HG02973 (cell line): ENCODE measurements around the gene POLA1.

Experiments
- ATAC-seq: cut with Tn5 transposase; IDR thresholded peaks from one replicate; pipeline ENCODE4 v1.9.1; 2021; ENCODE audit warnings: moderate library complexity; ENCODE audit not compliant: unreplicated experiment

Gene POLA1

DNA sequence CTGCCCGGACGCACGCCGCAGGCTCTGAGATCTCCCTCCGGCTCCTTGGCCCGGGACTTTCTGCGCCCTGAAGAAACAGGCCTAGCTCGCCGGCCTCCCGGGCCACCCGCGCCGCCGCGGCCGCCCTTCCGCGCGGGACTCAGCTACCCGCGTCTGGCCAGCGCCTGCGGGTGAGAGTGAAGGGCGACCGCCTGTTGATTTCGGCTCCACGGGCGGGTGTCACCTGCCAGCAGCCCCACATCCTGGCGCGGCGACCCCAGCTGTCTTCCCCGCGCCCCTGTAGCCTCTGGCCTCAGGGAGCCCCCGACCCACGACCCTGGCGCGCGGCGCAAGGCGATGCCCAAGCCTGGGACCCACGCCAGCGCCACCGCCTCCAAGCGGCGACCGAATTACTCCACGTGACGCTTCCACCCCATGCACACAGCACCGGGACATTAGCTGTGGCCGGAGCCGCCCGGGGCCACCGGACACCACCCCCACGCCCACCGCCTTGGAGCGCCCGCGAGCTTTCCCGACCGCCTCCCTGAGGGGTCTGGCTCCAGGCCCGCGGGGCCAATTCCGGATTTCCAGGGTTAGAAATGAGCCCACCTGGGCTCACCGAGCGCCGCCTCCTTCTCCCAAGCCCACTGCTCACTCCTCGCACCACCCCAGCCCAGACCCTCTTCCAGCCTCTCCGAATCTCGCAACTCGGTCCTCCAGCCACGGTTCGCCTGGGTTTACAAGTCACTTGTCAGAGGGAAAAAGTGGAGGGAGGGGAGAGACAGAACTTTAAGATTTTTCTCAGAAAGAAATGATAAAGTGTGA is 311.9 kb downstream of the POLA1 start:
- no peak for ATAC-seq

DNA sequence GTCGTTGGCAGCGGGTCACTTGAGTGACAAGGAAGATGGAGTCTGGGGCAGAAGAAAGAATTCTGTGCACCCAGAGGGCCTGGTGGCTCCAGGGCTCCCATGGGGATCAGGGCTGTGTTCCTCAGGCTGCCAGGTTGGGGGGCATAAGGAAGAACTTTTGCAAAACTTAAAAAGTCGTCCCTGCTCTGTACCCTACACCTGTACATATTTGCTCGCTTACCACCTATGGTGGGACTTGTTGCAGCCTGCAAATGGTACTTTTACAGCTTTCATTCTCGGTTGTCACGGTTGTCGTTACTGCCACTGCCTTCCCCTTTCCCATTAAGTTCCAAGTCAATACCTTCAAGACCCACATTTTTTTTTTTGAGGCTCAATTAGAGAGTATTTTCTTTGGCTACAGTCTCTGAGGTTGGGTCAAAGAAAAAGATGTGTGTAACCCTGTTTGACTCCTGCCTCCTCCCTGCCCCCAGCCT is 312.9 kb downstream of the POLA1 start:
- no peak for ATAC-seq

DNA sequence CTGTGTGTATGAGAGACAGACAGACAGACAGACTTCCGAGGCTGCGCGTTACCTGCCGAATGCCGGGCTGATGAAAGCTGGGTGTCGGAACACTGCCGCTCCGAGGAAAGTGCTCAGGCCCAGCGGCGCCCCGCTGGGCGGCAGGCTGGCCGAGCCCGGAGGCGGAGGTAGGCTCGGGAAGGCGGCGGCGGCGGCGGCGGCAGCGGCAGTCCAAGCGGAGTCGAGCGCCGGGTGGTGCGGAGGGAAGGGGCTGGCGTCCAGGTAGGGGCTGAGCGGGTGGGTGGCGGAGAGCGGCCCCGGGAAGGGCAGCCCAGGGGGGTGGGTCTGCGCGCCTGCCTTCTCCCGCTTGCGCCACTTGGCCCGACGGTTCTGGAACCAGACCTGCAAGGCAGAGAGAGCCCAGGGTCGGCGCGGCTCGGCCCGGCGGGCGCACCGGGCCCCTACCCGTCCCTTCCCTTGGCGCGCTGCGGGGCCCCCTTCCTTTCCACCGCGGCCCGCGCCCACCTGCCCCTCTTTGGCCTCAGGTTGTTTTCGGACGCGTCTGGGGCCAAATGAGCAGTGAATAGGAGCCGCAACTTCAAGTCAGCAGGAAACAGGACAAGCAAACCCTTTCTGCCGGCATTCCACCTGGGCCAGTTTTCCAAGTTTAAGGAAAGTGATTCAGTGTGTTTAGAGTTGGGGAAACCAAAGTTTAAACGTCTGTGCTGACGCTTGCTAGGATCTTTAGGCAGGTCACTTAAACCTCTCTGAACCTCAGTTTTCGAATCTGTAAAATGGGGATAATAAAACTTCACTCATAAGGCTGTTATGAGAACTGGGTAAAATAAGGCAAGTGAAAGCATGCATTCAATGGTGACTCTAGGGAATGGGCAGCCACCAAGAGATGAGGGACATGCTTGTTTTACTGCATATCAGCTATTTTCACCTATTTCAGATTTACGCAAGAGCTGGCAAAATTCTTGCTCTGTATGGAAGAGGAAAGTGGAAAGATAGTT is 313.6 kb downstream of the POLA1 start:
- ATAC-seq = no peak

DNA sequence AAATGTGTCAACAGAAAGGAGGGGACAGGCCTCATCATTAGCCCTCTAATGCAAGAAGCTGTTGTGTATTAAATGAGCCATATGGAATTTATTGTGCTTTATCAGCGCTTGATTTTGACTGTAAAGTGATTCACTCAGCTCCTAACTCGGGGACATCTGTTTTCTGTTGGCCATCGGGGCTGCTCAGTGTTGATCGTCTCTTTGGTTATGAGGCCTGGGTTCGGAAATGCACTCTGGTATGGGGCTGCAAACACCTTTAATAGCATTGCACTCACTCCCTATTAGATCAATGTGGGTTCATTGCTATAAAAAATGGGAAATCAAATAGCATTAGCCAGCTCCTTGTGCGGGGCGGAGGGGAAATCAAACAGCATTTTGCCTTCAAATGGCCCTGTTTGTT is 315.7 kb downstream of the POLA1 start:
- no peak for ATAC-seq

DNA sequence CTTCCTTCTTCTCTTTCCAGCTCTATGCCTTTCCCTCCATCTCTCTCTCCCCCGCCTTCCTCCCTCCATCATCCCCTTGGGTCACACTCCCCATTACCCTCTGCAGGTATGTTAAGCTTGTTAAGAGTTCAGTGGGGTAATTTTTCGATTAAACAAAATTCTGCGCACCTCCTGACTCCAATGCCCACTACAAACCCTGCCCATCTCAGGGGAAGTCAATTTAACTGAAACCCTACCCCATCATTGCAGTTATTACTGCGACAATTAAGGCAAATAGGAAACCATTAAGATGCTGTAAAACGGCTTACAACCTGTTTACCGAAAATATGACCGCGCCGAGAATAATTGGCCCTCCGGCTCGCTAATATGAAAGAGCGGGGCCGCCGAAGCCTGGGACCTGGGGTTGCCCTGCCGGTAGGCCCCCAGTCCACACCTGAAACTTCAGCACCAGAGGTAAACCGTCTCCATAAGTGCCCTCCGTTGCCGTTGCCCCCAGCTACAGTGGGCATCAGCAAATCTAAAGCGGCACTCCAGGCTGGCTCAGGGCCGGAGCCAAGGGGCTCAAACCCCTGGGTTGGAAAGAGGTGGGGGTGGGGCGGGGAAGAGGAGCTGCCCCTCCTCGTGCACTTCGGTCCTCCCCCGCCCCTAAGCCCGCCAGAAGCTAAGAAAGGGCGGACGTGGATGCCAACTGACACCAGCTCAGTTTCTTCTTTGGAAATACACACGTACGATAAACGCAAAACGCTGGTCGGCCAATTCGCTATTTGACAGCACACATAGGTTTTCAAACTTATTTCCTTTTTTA is 317.3 kb downstream of the POLA1 start:
- ATAC-seq = no peak

DNA sequence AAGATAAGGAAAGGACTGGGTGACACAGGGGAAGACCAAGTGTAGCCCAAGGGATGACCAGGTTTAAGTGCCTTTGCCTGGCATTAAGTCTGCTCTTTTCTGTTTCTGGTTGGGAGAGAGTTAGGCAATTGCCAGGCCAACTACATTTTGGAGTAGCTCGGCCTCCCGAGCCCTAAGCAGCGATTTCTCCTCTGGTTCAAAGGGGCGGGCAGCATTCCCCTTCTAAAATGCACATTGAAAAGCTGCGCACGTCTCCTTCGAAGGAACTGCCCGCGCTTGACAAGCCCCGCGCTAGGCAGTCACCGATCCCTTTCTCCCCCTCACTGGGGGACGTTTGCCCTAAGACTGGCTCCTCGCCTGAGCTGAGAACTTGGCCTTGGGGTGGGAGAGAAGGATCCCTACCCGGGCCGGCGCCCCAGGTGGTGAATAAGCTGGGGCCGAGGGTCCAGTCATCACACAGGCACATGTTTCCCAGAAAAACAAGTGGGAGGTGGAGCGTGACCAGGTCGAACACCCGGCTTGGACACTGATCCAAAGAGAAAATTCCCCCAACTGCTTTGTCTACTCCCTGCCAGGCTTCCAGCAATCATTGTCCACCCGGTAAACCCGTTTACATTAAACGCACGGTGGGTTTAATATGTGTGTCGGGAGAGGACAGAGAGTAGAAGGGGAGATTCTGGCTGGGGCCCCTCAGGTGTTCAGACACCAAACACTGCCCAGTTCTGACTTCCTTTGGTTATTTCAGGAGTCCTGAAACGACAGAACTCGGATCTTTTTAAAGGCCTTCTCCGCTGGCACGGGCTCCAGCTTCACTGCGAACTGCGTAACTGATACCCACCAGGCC is 318.1 kb downstream of the POLA1 start:
- ATAC-seq = no peak

DNA sequence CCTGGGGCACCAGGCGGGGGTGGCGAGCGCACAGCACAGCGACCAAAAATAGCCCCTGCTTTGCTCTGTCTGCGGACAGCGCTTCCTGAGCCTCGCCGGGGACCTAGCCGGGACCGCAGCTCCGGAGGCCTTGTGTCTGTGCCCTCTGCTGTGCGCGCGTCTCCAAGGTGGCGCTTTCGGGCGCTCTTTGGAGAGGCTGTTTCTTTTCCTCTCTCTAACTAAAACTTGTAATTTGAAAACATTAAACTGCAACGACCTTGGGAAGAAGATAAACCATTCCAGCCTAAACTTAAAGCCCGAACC is 318.7 kb downstream of the POLA1 start:
- ATAC-seq = no peak

DNA sequence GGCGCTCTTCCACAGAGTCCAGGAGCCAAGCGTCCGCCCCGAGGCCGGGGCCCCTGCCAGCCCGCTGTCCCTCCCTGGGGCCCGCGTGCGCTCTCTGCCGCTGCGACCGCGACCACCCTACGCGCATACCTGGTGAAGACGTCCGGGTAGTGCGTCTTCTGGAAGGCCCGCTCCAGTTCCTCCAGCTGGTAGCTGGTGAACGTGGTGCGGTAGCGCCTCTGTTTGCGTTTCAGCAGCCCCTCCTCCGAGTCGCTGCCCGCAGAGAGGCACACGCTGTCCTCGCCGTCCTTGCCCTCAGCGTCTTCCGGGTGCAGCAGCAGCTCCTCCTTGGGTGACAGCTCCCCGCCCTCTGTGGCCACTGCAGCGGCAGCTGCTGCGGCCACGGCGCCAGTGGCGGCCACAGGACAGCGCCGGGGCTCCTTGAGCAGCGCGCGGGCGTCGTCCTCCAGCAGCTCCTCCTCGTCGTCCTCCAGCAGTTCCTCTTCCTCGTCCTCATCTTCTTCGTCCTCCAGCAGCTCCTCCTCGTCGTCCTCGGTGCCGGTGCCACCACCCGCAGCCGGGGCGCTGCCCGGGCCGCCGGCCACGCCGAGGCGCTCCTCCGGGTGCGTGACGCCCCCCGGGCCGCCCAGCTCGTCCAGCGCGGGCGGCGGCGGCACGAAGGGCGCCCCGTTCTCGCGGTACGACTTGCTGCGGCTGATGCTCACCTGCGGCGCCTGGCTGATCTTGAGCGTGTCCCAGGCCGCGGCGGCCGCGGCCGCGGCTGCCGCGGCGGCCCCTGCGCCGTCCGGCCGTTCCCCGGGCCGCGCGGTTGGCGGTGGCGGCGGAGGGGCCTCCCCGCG is 319.3 kb downstream of the POLA1 start:
- no peak for ATAC-seq

DNA sequence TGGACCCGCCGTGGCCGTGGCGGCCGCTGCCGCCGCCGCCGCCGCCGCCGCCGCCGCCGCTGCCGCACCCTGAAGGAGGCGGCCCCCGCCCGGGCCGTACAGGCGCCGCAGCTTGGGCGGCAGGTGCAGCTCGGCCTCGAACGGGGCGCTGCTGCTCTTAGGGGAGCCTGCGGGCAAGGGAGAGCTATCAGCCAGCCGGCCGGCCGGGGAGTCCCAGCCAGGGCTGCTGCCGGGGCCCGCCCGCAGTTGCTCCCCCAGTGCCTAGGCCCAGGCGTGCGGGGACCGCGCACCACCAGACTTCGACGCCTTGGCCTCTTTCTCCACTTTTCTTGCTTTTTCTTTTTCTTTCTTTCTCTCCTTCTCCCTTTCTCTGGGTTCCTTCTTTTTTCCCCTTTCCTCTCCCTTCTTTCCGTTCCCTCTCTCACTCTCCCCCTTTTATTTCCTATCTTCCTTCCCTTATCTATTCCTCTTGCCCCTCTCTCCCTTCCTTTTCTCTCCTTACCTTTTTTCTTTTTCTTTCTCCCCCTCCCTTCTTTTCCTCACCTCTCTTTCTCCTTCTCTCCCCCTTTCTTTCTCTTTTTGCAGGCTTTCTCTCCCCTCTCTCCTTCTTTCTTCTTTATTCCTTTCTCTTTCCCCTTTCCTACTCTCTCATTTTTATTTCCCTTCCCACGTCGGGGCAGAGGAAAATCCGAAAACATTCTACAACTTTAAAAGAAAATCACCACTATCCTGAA is 320.1 kb downstream of the POLA1 start:
- ATAC-seq = no peak

DNA sequence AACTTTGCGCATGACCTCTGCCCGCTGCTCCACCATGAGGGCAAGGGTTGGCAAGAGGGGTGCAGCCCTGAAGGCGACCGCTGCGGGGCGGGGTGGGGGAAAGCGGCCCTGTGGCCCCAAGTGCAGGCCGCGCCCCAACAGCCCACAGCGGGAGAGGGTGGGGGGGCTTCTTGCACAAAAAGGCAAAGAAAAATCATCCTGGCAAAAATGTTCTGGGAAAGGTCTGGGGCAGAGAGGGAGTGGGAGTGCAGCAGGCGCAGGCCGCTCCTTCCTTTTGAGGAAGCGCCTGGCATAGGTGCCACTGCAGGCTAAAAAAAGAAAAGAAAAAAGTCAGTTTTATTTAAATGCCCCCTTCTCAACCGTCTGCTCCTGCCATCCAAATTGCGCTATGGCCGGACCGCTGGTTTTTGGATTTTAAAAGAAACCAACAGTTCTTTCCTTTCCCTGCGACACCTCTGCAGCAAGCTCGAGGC is 320.7 kb downstream of the POLA1 start:
- no peak for ATAC-seq

DNA sequence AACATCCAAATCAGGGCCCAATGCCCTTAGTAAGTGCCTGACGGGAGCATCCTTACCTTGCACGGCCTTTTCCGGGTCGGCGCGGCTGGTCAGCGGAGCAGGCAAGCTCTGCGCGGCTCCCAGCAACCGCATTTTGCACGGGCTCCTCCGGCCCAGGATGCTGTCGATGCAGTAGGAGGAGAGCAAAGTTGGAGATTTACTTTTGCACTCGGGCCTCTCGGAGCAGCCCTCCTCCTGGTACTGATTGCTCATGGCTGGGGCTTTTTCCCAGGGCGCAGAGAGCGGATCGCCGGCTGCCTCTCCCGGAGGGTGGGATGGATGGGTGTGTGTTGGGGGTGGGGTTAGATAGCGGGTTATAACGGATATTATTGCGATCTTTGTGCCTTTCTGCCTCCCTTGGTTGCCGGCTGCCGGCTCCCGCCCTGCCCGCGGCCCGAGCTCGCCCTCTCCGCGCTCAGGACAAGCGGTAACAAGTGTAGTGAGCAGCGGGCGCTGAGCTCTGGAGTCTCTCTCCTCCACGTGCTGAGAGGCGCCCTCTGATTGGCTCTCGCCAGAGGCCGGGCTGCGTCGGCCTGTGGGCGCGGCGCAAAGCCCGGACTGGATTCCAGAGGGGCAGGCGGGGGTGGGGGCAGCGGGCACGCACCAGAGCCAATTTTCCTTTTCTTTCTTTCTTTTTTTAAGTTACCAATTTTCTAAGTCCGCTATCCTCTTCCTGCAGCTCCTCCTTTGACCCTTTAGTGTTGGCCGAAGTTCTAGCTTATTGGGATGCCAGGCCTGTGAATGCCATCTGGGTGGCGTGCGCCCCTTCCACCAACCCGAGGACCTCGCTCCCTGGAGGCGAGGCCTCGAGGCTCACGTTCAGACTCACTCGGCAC is 322.0 kb downstream of the POLA1 start, which contains the start of gene ARX:
TSS of gene ARX (minus strand) at position 480 of the 875 bp plus-strand sequence. CDS start at position 252, 228 bp downstream.
- ATAC-seq = peak; percentile 62

DNA sequence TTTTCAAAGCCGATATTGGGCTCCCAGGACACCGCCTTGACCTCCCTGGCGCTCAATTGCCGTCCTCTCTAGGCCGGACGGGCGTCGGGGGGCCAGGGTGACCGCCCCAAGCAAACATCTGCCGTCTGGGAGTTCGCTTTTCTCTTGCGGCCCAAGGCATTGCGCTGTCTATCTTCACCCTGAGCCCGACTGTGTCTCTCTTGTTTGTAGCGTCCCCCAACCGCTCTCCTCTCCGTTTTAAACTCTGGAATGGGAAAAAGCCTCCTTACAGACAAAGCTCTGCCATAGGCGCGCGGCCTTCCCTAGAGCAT is 322.6 kb downstream of the POLA1 start:
- ATAC-seq = no peak

DNA sequence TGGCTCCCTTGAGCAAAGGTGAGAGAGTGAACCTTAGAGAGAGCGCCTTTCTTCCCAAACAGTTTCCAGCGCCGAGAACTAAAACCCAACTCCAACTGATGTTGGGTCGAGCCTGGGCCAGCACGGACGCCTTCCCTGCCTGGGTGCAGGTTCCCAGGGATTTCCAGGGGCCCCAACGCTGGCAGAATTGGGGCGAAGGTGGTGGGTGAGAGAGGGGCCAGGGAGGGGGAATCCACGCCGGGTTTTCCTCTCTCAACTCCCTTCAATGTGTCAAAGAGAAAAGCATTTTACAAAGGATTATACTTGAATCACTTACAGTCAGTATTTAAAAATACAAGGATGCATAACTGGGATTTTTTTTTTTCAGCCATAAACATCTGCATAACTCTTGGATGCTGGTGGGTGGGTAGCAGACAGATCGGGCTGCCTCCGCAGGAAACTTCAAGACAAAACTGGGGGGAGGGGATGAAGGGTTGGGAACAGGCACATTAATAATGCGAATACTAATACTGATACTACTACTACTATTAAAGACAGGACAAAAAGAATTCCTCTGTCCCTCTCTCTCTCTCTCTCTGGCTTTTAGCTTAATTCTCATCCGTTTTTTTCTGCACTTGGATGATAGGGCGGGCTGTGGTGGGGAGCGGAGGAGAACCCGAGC is 323.4 kb downstream of the POLA1 start:
- no peak for ATAC-seq

DNA sequence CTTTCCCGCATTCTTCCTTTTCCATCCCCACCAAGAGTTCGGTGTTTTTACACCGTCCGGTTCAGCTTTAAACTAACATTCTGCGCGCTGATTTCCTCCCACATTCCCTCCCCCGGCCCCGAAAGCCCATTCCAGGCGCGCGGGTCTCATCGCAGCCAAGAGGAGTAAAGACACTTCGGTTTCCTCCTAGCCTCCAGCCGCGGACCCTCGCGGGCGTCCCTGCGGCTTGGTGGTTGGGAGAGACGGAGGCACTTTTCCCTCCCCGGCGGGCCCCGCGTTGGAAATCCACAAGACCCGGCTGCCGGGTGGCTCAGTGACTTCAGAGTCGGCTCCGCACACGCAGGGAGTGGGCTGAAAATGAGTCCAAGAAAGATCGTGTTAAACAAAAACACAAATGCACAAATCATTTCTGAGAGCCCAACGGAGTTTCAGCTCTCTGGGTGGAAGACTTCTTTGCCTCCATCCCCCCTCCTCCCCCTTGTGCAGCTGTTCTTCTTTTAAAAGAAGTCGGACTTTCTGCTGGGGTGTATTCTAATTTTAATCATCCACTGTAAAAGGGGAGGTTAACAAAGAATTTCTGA is 324.0 kb downstream of the POLA1 start:
- no peak for ATAC-seq

DNA sequence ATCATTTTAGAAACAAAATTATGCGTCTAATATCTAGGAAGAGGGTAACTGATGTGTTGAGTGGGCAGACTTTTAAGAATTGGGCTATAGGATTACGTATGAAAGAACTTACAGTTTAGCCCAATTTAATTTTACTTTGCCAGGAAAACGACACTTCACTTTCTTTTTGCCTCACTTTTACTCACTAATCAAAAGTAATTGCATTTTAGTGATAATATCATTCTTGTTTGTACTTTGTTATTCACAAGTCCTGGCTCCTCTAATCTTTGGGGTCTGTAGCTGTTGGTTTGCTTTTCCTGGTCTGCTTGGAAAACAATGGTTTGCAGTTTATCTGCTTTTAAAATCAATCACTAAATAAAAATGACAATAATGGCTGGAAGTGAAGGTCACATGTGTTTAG is 325.0 kb downstream of the POLA1 start:
- no peak for ATAC-seq

DNA sequence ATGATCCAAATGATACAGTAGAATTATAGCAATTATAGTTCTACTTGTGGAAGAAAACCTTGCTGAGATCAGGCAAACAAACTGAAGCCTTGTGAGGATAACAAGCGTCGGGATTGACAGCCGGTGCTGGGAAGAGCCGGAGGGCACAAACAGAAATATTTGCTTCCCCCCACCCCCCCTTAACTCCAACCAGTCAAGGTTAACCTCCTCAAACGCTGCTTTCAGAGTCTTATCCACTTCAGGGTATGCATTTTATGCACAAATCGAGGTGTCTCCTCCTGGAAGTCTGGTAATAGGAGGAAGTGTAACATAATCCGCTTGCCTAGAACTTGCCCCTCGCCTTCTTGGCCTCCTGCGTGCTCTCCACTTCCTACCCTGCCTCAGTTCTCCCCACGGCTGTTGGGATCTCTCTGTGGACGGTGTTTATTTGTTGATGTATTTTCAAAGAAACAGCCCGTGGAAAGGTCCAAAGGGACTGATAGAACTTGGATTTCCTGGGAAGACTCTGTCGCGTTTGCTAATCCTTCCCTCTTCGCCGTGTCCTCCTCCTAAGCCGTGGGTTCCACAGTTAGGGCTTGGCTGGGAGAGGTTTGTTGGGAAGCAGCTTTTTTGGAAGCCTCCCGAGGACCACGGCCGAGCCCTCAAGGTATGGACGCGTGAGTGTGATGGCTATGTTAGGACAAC is 326.1 kb downstream of the POLA1 start:
- no peak for ATAC-seq
